Activated CD4-positive, alpha-beta T cell treated with anti-CD3 and anti-CD28 coated beads, Interleukin-2, amount 50 U/mL, for 16 hours (primary cell): ENCODE results near the gene NMRK1.

Experiments used
- DNase-seq: peaks from one replicate; pipeline ENCODE4 v3.0.0-alpha.2; 2020

The NMRK1 gene

GRCh38 chr9:75101004-75101588 is 13.1 kb upstream of the NMRK1 start:
- DNase-seq = no peak

GRCh38 chr9:75096796-75097195 is 8.8 kb upstream of the NMRK1 start:
- DNase-seq = no peak

- no peak for DNase-seq
Measured at GRCh38 chr9:75092766-75093165, 4.8 kb upstream of the NMRK1 start.

- DNase-seq = no peak
Measured at GRCh38 chr9:75090579-75090978, 2.6 kb upstream of the NMRK1 start.

GRCh38 chr9:75089373-75089766 is 1.4 kb upstream of the NMRK1 start:
- no peak for DNase-seq

GRCh38 chr9:75088646-75089372 is 854 bp upstream of the NMRK1 start:
- DNase-seq = no peak

GRCh38 chr9:75087289-75087823 is 599 bp downstream of the NMRK1 start:
- DNase-seq = peak; percentile 63

- no peak for DNase-seq
Measured at GRCh38 chr9:75086541-75087288, 1.2 kb downstream of the NMRK1 start.

- DNase-seq = no peak
Measured at GRCh38 chr9:75085640-75086039, 2.3 kb downstream of the NMRK1 start.

- no peak for DNase-seq
Measured at GRCh38 chr9:75084081-75084672, 3.8 kb downstream of the NMRK1 start.

- peak; percentile 32 for DNase-seq
Measured at GRCh38 chr9:75083188-75083970, 4.6 kb downstream of the NMRK1 start.

- no peak for DNase-seq
Measured at GRCh38 chr9:75081632-75082031, 6.3 kb downstream of the NMRK1 start.

GRCh38 chr9:75072895-75073294 is 15.1 kb downstream of the NMRK1 start:
- no peak for DNase-seq

GRCh38 chr9:75071530-75072122 is 16.3 kb downstream of the NMRK1 start:
- DNase-seq = peak; percentile 34

- no peak for DNase-seq
Measured at GRCh38 chr9:75069171-75069570, 18.8 kb downstream of the NMRK1 start.

- no peak for DNase-seq
Measured at GRCh38 chr9:75067894-75068293, 20.1 kb downstream of the NMRK1 start.

GRCh38 chr9:75065510-75065909 is 22.4 kb downstream of the NMRK1 start:
- no peak for DNase-seq

GRCh38 chr9:75064307-75065025 is 23.5 kb downstream of the NMRK1 start:
- no peak for DNase-seq

GRCh38 chr9:75063556-75064305 is 24.2 kb downstream of the NMRK1 start:
- no peak for DNase-seq

GRCh38 chr9:75061169-75061568 is 26.8 kb downstream of the NMRK1 start:
- DNase-seq = no peak
